Panc1 (cell line): ENCODE results near the gene ASPRV1.

Source experiments
- POLR2AphosphoS5 ChIP-seq: IDR thresholded peaks from 2 replicates; pipeline ENCODE4 v1.6.1; 2012; ENCODE audit warnings: mild to moderate bottlenecking, low read depth, low read length, moderate library complexity
- TCF7L2 ChIP-seq: IDR thresholded peaks from 2 replicates; pipeline ENCODE4 v1.6.1; 2011; ENCODE audit warnings: mild to moderate bottlenecking, low read depth, low read length, inconsistent platforms
- TF ChIP-seq, protein P1 (sequence below): fragments of 450-650 bp; IDR thresholded peaks from 2 replicates; pipeline ENCODE4 v1.5.1; 2017; ENCODE audit warnings: mild to moderate bottlenecking

- TF ChIP-seq, protein P1, sequence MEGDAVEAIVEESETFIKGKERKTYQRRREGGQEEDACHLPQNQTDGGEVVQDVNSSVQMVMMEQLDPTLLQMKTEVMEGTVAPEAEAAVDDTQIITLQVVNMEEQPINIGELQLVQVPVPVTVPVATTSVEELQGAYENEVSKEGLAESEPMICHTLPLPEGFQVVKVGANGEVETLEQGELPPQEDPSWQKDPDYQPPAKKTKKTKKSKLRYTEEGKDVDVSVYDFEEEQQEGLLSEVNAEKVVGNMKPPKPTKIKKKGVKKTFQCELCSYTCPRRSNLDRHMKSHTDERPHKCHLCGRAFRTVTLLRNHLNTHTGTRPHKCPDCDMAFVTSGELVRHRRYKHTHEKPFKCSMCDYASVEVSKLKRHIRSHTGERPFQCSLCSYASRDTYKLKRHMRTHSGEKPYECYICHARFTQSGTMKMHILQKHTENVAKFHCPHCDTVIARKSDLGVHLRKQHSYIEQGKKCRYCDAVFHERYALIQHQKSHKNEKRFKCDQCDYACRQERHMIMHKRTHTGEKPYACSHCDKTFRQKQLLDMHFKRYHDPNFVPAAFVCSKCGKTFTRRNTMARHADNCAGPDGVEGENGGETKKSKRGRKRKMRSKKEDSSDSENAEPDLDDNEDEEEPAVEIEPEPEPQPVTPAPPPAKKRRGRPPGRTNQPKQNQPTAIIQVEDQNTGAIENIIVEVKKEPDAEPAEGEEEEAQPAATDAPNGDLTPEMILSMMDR: no peak
- no peak for TF ChIP-seq TCF7L2
- no peak for TF ChIP-seq POLR2AphosphoS5
These were observed 4.9 kb downstream of the ASPRV1 start for GRCh38 chr2:69956475-69956979.
